HCT116 (cell line): ENCODE results near the gene PAGE4. TPM values are rescaled to one million over a fixed set of nuclear protein-coding genes. Genes with fewer than 3 reads are reported as not detected.

Source experiments
- ATAC-seq: fragments of 200-7000 bp; cut with Tn5 transposase; 2 replicates; pipeline ENCODE4 v1.9.1; 2020; ENCODE audit warnings: mild to moderate bottlenecking, moderate library complexity
- BruUV-seq: library from RNA; stranded (reverse); fragments of 400-500 nt; replicated peaks from 2 replicates; lab custom pipeline; 2021; lab: Mats Ljungman, UMichigan
- CTCF ChIA-PET: fragments of 300-600 bp; sonication (Branson Sonifier 250); formaldehyde crosslinking; loops from one replicate; lab custom pipeline; 2021; ENCODE audit warnings: antibody characterized with exemption; lab: Charles Lee
- POLR2A ChIA-PET: fragments of 300-600, 350-600 bp; sonication (Branson Sonifier 250); formaldehyde crosslinking; loops from one replicate; lab custom pipeline; 2021; ENCODE audit warnings: antibody characterized with exemption; lab: Charles Lee
- RAD21 ChIA-PET, 2 experiments: fragments of 300-600 bp; sonication (Branson Sonifier 250); formaldehyde crosslinking; loops; one replicate each; lab custom pipeline; 2023; ENCODE audit warnings: low total read pairs in 2 of 2; ENCODE audit not compliant: uncharacterized antibody in 2 of 2, unreplicated experiment in 2 of 2, low non-redundant PET in 1 of 2; lab: Charles Lee
- DNase-seq: peaks from one replicate; pipeline ENCODE4 v3.0.0-alpha.2; 2010; ENCODE audit warnings: low read depth, low spot score
- H2AFZ ChIP-seq: fragments of 200-600 bp; shearing (Covaris generic), sonication (generic); 2 replicates; pipeline ENCODE4 v1.6.1; 2017; ENCODE audit warnings: low read depth, mixed run types, mixed read lengths, antibody characterized with exemption, low read length; ENCODE audit not compliant: poor library complexity, severe bottlenecking
- H3K27ac ChIP-seq: 2 replicates; pipeline ENCODE4 v1.5.1; 2012; ENCODE audit warnings: low read depth, low read length
- H3K27me3 ChIP-seq: fragments of 200-600 bp; sonication (generic); 2 replicates; pipeline ENCODE4 v1.6.1; 2016; ENCODE audit warnings: mixed run types, low read length, mixed read lengths; ENCODE audit not compliant: insufficient read depth
- H3K36me3 ChIP-seq, 2 experiments: fragments of 200-500 bp in 1 of 2; fragments of 200-600 bp in 1 of 2; sonication (Bioruptor generic) in 1 of 2; sonication (generic) in 1 of 2; 2 replicates each; pipeline versions ENCODE4 v1.5.1 to v1.6.1; 2014 to 2016; ENCODE audit warnings: low read length in 2 of 2, inconsistent platforms in 1 of 2, mixed read lengths in 1 of 2, mixed run types in 1 of 2; ENCODE audit not compliant: insufficient read depth in 2 of 2, control insufficient read depth in 1 of 2
- H3K4me1 ChIP-seq, 2 experiments: fragments of 200-600 bp in 1 of 2; sonication (generic) in 1 of 2; 2 replicates each; pipeline versions ENCODE4 v1.5.1 to v1.6.1; 2012 to 2017; ENCODE audit warnings: low read length in 2 of 2, inconsistent platforms in 1 of 2, mild to moderate bottlenecking in 1 of 2, mixed read lengths in 1 of 2, mixed run types in 1 of 2, moderate library complexity in 1 of 2; ENCODE audit not compliant: insufficient read depth in 2 of 2, control insufficient read depth in 1 of 2
- H3K4me2 ChIP-seq: fragments of 200-600 bp; sonication (generic); 2 replicates; pipeline ENCODE4 v1.6.1; 2017; ENCODE audit warnings: mixed run types, low read length, mixed read lengths
- H3K4me3 ChIP-seq, 2 experiments: fragments of 200-600 bp in 1 of 2; sonication (generic) in 1 of 2; replicated peaks in 1 of 2; 2 replicates each; pipeline ENCODE4 v1.5.1; 2011 to 2016; ENCODE audit warnings: low read length in 2 of 2, control low read depth in 1 of 2, low read depth in 1 of 2, mild to moderate bottlenecking in 1 of 2, mixed read lengths in 1 of 2, mixed run types in 1 of 2
- H3K79me2 ChIP-seq: fragments of 200-600 bp; sonication (generic); 2 replicates; pipeline ENCODE4 v1.6.1; 2017; ENCODE audit warnings: mild to moderate bottlenecking, mixed run types, low read length, moderate library complexity, mixed read lengths; ENCODE audit not compliant: insufficient read depth
- H3K9ac ChIP-seq: fragments of 200-600 bp; sonication (generic); 2 replicates; pipeline ENCODE4 v1.6.1; 2016; ENCODE audit warnings: low read length, mixed read lengths
- H3K9me2 ChIP-seq: fragments of 200-600 bp; sonication (generic), shearing (Covaris generic); 2 replicates; pipeline ENCODE4 v1.6.1; 2017; ENCODE audit warnings: mixed run types, mild to moderate bottlenecking, moderate library complexity; ENCODE audit not compliant: insufficient read depth
- H3K9me3 ChIP-seq, 2 experiments: fragments of 200-500 bp in 1 of 2; fragments of 200-600 bp in 1 of 2; sonication (Bioruptor generic) in 1 of 2; sonication (generic) in 1 of 2; 2 replicates each; pipeline ENCODE4 v1.6.1; 2014 to 2017; ENCODE audit warnings: low read length in 2 of 2, mixed read lengths in 2 of 2, inconsistent platforms in 1 of 2, low read depth in 1 of 2, mild to moderate bottlenecking in 1 of 2, mixed run types in 1 of 2, moderate library complexity in 1 of 2; ENCODE audit not compliant: control insufficient read depth in 1 of 2, insufficient read depth in 1 of 2
- H4K20me1 ChIP-seq: fragments of 200-600 bp; sonication (generic), shearing (Covaris generic); 2 replicates; pipeline ENCODE4 v1.6.1; 2017; ENCODE audit warnings: mixed run types, mild to moderate bottlenecking, moderate library complexity; ENCODE audit not compliant: insufficient read depth
- CTCF ChIP-seq, 3 experiments: fragments of 200-600 bp in 1 of 3; sonication (generic) in 1 of 3; IDR thresholded peaks in 2 of 3; conservative IDR thresholded peaks in 1 of 3; 2 replicates each; pipeline ENCODE4 v1.5.1; 2012 to 2017; ENCODE audit warnings: low read depth in 2 of 3, low read length in 2 of 3, antibody characterized with exemption in 1 of 3, borderline replicate concordance in 1 of 3, control low read depth in 1 of 3, mild to moderate bottlenecking in 1 of 3, mixed read lengths in 1 of 3, mixed run types in 1 of 3, moderate library complexity in 1 of 3; ENCODE audit not compliant: insufficient read depth in 1 of 3
- EGR1 ChIP-seq: IDR thresholded peaks from 2 replicates; pipeline ENCODE4 v1.6.1; 2012; ENCODE audit warnings: low read depth
- JUND ChIP-seq: IDR thresholded peaks from 2 replicates; pipeline ENCODE4 v1.6.1; 2012
- REST ChIP-seq: IDR thresholded peaks from 2 replicates; pipeline ENCODE4 v1.6.1; 2012; ENCODE audit warnings: low read depth
- ZFX ChIP-seq: fragments of 450-650 bp; IDR thresholded peaks from 2 replicates; pipeline ENCODE4 v1.6.1; 2017
- intact Hi-C: fragments of 100-400 bp; cut with micrococcal nuclease; formaldehyde crosslinking; loops from 2 replicates; pipeline ENCODE4 v1.10.0; 2022
- total RNA-seq: library from RNA; stranded (reverse); gene quantifications from one replicate; pipeline ENCODE4 v1.2.1, GENCODE V29; 2021; ENCODE audit not compliant: unreplicated experiment
- TF ChIP-seq, protein P1 (sequence below): IDR thresholded peaks from 2 replicates; pipeline ENCODE4 v1.6.1; 2012

Gene PAGE4
- total RNA-seq, 1 experiment from 2014 or later = not detected

GRCh38 chrX:49877397-49878101, 48.4 kb downstream of the PAGE4 start:
- Histone ChIP-seq H3K4me2 (no peak overlapping the region), H3K36me3 (no peaks in the 10 kb centered on the region), H3K9me3 (no peaks in the 10 kb centered on the region), H4K20me1 (no peaks in the 10 kb centered on the region), H2AFZ (no peak overlapping the region)
- no peak for DNase-seq
- intact Hi-C loops = loop anchor here (10.0 kb wide), 1 partner anchor 707 kb away; no protein-coding TSS in a partner anchor
- no TSS peak for BruUV-seq
- TF ChIP-seq JUND = no peak
- no peak for TF ChIP-seq EGR1
- no peak for TF ChIP-seq CTCF (IDR thresholded peaks at IDR 0.05 in 2 of 3, conservative IDR thresholded peaks at IDR 0.05 in 1 of 3; ENCODE audit: borderline replicate concordance in 1 of 3, insufficient read depth in 1 of 3, low read depth in 2 of 3, low read length in 2 of 3)
- no peak for TF ChIP-seq REST
- no peak for TF ChIP-seq ZFX
- TF ChIP-seq, protein P1, sequence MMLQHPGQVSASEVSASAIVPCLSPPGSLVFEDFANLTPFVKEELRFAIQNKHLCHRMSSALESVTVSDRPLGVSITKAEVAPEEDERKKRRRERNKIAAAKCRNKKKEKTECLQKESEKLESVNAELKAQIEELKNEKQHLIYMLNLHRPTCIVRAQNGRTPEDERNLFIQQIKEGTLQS = no peak
- TF ChIP-seq, all 23 proteins: peak for 0
- Histone ChIP-seq H3K27me3 (no peaks in the 10 kb centered on the region), H3K4me3 (no peak overlapping the region), H3K9me2 (no peaks in the 10 kb centered on the region), H3K9ac (no peak overlapping the region), H3K4me1 (peaks cover 4 to 9% of the 10 kb centered on the region in 2 experiments; a peak in 2 of 4 replicates), H3K27ac (no peak overlapping the region), H3K79me2 (no peaks in the 10 kb centered on the region)
- no peak for ATAC-seq
- POLR2A ChIA-PET = no interaction called here
- RAD21 ChIA-PET = no interaction called here
- CTCF ChIA-PET = interaction anchor here (0.8 to 1.0 kb wide), 2 partner anchors 37 to 116 kb away, joined by 3 read pairs; no protein-coding TSS in a partner anchor
